K562 (cell line): Measurements from ENCODE around the gene ZMYND19. TPM values are rescaled to one million over a fixed set of nuclear protein-coding genes. Genes with fewer than 3 reads are reported as not detected.

Experiments used
- BHLHE40 ChIP-seq: IDR thresholded peaks from 2 replicates; pipeline ENCODE4 v1.6.1; 2011; ENCODE audit warnings: low read length, improper control_type of control experiment
- CAMTA2 ChIP-seq: fragments of 250-450 bp; sonication (Bioruptor Pico); conservative IDR thresholded peaks from 2 replicates; pipeline ENCODE4 v1.5.1; 2022
- CBX5 ChIP-seq: IDR thresholded peaks from 2 replicates; pipeline ENCODE4 v1.6.1; 2014; ENCODE audit warnings: low read depth, borderline replicate concordance
- CHD1 ChIP-seq: fragments of 200-600 bp; sonication (generic); IDR thresholded peaks from one replicate; pipeline ENCODE4 v1.6.1; 2012; ENCODE audit warnings: mild to moderate bottlenecking, moderate library complexity, low read length, inconsistent platforms
- CHD4 ChIP-seq: fragments of 200-600 bp; sonication (generic); IDR thresholded peaks from 3 replicates; pipeline ENCODE4 v1.6.1; 2012; ENCODE audit warnings: low read depth, mild to moderate bottlenecking, mixed read lengths, low read length, inconsistent platforms; ENCODE audit not compliant: insufficient read depth, insufficient replicate concordance, poor library complexity, severe bottlenecking
- ELF1 ChIP-seq: fragments of 200-800 bp; sonication (Bioruptor generic); IDR thresholded peaks from 2 replicates; pipeline ENCODE4 v1.6.1; 2016; ENCODE audit warnings: missing genetic modification characterization, missing compliant biosample characterization
- ETV6 ChIP-seq, 3 experiments: fragments of 150-350 bp in 1 of 3; sonication (generic) in 1 of 3; formaldehyde crosslinking in 1 of 3; IDR thresholded peaks; 2 replicates each; pipeline versions ENCODE4 v1.6.1 to v1.8.0; 2014 to 2022; ENCODE audit warnings: borderline replicate concordance in 2 of 3, low read depth in 2 of 3, antibody characterized with exemption in 1 of 3, low read length in 1 of 3, mild to moderate bottlenecking in 1 of 3, missing genetic modification reagents in 1 of 3
- NRF1 ChIP-seq, 2 experiments: fragments of 450-650 bp; IDR thresholded peaks in 1 of 2; conservative IDR thresholded peaks in 1 of 2; 2 replicates each; pipeline ENCODE4 v1.6.1; 2014; ENCODE audit warnings: mild to moderate bottlenecking in 2 of 2
- RUNX1 ChIP-seq: sonication (generic); IDR thresholded peaks from 2 replicates; pipeline ENCODE4 v1.6.1; 2016; ENCODE audit warnings: antibody characterized with exemption, low read depth
- TEAD4 ChIP-seq, 2 experiments: sonication (generic) in 1 of 2; formaldehyde crosslinking in 1 of 2; IDR thresholded peaks; 2 replicates each; pipeline versions ENCODE4 v1.6.1 to v1.8.0; 2012 to 2022; ENCODE audit warnings: borderline replicate concordance in 1 of 2, inconsistent platforms in 1 of 2, low read length in 1 of 2, mild to moderate bottlenecking in 1 of 2, missing genetic modification reagents in 1 of 2
- THRAP3 ChIP-seq: fragments of 450-650 bp; IDR thresholded peaks from 2 replicates; pipeline ENCODE4 v1.6.1; 2016; ENCODE audit warnings: mild to moderate bottlenecking, inconsistent platforms, borderline replicate concordance
- ZBED1 ChIP-seq: IDR thresholded peaks from 2 replicates; pipeline ENCODE4 v1.6.1; 2014
- ZFP36 ChIP-seq: fragments of 150-350 bp; IDR thresholded peaks from 2 replicates; pipeline ENCODE4 v1.6.1; 2018; ENCODE audit warnings: low read length, low read depth; ENCODE audit not compliant: partially characterized antibody
- ZNF12 ChIP-seq: sonication (generic); formaldehyde crosslinking; IDR thresholded peaks from 2 replicates; pipeline ENCODE4 v1.4.0; 2020; ENCODE audit warnings: mild to moderate bottlenecking, missing genetic modification reagents
- ZNF165 ChIP-seq: fragments of 250-450 bp; sonication (Bioruptor Pico); IDR thresholded peaks from 2 replicates; pipeline ENCODE4 v1.4.0; 2020; ENCODE audit warnings: borderline replicate concordance
- ZNF253 ChIP-seq: fragments of 250-450 bp; sonication (Bioruptor Pico); conservative IDR thresholded peaks from 2 replicates; pipeline ENCODE4 v1.6.1; 2021; ENCODE audit warnings: mild to moderate bottlenecking
- ZNF589 ChIP-seq: fragments of 200-800 bp; sonication (Bioruptor generic); IDR thresholded peaks from 2 replicates; pipeline ENCODE4 v1.6.1; 2016; ENCODE audit warnings: low read depth, missing genetic modification characterization, missing compliant biosample characterization
- ZNF77 ChIP-seq: fragments of 250-450 bp; sonication (Bioruptor Pico); IDR thresholded peaks from 2 replicates; pipeline ENCODE4 v1.5.0; 2020
- polyA plus RNA-seq, 8 experiments: library from polyadenylated mRNA; depleted of rRNA in 4 of 8; stranded (reverse) in 5 of 8; unstranded in 3 of 8; fragments of >200 nt; fragmentation: Nextera tagmentation in 2 of 8; fragmentation: Illumina TruSeq in 1 of 8; extraction: Ambion mirVana in 2 of 8; extraction: Trizol in 1 of 8; gene quantifications; 2 replicates each; pipeline versions ENCODE4 v1.2.1 to v1.2.3, GENCODE V29; 2011 to 2014; ENCODE audit warnings: inconsistent platforms in 1 of 8, missing spikeins in 1 of 8
- total RNA-seq, 7 experiments: library from RNA; depleted of rRNA in 6 of 7; stranded (reverse); fragments of >200 nt in 6 of 7; fragmentation: Illumina TruSeq in 2 of 7; extraction: Trizol in 2 of 7; gene quantifications; 2 replicates each; pipeline versions ENCODE4 v1.2.1 to v1.2.3, GENCODE V29; 2011 to 2021; ENCODE audit warnings: low replicate concordance in 1 of 7
- TF ChIP-seq, protein P1 (sequence below): fragments of 250-450 bp; sonication (Bioruptor Pico); IDR thresholded peaks from 2 replicates; pipeline ENCODE4 v1.9.0; 2021; ENCODE audit warnings: mild to moderate bottlenecking, inconsistent platforms
- TF ChIP-seq, protein P2 (sequence below): fragments of 200-800 bp; sonication (Bioruptor generic); IDR thresholded peaks from 2 replicates; pipeline ENCODE4 v1.6.1; 2016; ENCODE audit warnings: missing genetic modification characterization, missing compliant biosample characterization

ZMYND19 gene
- total and polyA plus RNA-seq, 9 of the 15 experiments (the other 6 are each of a cell fraction or from before 2014, with no cell fraction given): 1.0 to 86.7 (median 44.0) TPM

DNA sequence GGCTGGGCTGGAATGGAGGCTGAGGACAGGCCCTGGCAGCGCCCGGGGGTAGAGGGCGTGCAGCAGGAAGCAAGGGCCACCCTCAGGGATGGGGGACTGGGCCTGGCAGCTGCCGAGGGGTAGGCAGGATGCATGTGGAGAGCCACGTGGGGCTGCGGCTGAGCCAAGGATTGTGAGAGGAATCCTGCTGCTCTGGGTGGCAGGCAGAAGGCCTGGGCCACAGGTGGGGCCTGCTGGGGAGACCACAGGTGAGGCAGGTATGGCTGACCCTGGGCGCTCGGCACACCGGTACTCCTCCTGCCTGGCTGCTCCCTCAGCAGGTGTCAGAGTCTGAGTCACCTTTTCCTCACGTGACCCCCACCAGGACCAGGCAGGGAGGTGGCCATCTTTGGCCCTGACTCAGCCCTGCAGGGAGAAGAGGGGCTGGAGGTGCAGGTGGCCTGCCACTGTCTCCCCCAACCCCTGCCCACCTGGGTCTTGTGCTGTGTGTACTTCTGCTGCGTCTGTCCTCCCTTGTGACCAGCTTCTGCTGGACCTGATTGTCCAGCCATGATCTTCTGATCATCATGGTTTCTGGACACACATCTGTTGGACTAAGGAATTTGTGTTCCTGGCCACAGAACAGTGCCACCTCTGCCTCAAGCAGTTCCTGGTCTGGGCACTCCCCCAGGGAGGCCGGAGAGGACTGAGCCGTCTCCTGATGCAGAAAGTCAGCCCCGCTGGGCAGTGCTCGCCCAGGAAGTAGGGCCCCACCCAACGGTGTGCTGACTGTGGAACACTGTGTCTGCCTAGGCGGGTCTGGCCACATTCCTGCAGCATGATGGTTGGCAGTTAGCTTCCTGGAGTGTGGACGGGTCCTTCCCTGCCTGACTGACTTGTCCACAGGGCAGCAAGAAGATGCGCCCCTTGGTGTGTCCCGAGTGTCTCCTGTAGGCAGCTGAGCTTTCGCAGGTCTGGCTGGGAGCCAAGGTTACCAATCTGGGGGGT lies 21.6 kb upstream of the ZMYND19 start (continued):
- TF ChIP-seq ZNF12 (CRISPR knock-in tag) (no peak), ZBED1 (no peak), RUNX1 (no peak), ZNF589 (no peak), CBX5 (no peak), NRF1 (conservative IDR thresholded peaks at IDR 0.05 in 1 of 2, IDR thresholded peaks at IDR 0.05 in 1 of 2) (no peak), ZNF165 (CRISPR knock-in tag) (no peak), BHLHE40 (peak; percentile 90), ZFP36 (no peak), ZNF77 (CRISPR knock-in tag) (no peak), THRAP3 (no peak), TEAD4 (IDR thresholded peaks at IDR 0.05; ENCODE audit: low read length) (no peak), TEAD4 (CRISPR knock-in tag; IDR thresholded peaks at IDR 0.05; ENCODE audit: borderline replicate concordance) (no peak), CAMTA2 (CRISPR knock-in tag) (no peak), CHD4 (no peak), ETV6 (IDR thresholded peaks at IDR 0.05; ENCODE audit: borderline replicate concordance in 1 of 2, low read depth in 2 of 2, low read length in 1 of 2) (no peak), ETV6 (CRISPR knock-in tag; IDR thresholded peaks at IDR 0.05; ENCODE audit: borderline replicate concordance) (no peak), ZNF253 (CRISPR knock-in tag) (no peak), ELF1 (tag) (no peak), CHD1 (no peak)
- TF ChIP-seq, protein P1, sequence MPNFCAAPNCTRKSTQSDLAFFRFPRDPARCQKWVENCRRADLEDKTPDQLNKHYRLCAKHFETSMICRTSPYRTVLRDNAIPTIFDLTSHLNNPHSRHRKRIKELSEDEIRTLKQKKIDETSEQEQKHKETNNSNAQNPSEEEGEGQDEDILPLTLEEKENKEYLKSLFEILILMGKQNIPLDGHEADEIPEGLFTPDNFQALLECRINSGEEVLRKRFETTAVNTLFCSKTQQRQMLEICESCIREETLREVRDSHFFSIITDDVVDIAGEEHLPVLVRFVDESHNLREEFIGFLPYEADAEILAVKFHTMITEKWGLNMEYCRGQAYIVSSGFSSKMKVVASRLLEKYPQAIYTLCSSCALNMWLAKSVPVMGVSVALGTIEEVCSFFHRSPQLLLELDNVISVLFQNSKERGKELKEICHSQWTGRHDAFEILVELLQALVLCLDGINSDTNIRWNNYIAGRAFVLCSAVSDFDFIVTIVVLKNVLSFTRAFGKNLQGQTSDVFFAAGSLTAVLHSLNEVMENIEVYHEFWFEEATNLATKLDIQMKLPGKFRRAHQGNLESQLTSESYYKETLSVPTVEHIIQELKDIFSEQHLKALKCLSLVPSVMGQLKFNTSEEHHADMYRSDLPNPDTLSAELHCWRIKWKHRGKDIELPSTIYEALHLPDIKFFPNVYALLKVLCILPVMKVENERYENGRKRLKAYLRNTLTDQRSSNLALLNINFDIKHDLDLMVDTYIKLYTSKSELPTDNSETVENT (CRISPR knock-in tag): no peak
- TF ChIP-seq, protein P2, sequence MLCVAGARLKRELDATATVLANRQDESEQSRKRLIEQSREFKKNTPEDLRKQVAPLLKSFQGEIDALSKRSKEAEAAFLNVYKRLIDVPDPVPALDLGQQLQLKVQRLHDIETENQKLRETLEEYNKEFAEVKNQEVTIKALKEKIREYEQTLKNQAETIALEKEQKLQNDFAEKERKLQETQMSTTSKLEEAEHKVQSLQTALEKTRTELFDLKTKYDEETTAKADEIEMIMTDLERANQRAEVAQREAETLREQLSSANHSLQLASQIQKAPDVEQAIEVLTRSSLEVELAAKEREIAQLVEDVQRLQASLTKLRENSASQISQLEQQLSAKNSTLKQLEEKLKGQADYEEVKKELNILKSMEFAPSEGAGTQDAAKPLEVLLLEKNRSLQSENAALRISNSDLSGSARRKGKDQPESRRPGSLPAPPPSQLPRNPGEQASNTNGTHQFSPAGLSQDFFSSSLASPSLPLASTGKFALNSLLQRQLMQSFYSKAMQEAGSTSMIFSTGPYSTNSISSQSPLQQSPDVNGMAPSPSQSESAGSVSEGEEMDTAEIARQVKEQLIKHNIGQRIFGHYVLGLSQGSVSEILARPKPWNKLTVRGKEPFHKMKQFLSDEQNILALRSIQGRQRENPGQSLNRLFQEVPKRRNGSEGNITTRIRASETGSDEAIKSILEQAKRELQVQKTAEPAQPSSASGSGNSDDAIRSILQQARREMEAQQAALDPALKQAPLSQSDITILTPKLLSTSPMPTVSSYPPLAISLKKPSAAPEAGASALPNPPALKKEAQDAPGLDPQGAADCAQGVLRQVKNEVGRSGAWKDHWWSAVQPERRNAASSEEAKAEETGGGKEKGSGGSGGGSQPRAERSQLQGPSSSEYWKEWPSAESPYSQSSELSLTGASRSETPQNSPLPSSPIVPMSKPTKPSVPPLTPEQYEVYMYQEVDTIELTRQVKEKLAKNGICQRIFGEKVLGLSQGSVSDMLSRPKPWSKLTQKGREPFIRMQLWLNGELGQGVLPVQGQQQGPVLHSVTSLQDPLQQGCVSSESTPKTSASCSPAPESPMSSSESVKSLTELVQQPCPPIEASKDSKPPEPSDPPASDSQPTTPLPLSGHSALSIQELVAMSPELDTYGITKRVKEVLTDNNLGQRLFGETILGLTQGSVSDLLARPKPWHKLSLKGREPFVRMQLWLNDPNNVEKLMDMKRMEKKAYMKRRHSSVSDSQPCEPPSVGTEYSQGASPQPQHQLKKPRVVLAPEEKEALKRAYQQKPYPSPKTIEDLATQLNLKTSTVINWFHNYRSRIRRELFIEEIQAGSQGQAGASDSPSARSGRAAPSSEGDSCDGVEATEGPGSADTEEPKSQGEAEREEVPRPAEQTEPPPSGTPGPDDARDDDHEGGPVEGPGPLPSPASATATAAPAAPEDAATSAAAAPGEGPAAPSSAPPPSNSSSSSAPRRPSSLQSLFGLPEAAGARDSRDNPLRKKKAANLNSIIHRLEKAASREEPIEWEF (CRISPR knock-in tag): no peak
